Measurements from ENCODE around the gene CSRNP2.
A peak's percentile ranks its signal among the peaks of the same experiment; 100 is the strongest.
"Not testable (repeated sequence)": the region's sequence is repeated elsewhere in the genome, so short reads cannot be mapped to it uniquely, and the experiment has no call there.

CSRNP2 gene

DNA sequence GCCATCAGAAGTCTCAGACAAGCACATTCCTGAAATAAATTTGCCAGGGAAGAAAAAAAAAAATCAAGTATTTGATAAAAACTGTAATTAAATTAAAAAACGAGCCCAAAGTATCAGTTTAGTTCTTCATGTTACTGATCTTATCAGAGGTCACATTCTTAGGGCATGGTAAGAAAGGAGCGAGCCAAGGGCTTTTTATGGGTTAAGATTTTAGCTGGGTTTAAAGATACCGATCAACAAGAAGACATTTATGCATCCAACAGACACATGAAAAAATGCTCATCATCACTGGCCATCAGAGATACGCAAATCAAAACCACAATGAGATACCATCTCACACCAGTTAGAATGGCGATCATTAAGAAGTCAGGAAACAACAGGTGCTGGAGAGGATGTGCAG, 5.0 kb downstream of the CSRNP2 start:
- DNase-seq (ENCODE audit: low spot score), result not testable (repeated sequence)

DNA sequence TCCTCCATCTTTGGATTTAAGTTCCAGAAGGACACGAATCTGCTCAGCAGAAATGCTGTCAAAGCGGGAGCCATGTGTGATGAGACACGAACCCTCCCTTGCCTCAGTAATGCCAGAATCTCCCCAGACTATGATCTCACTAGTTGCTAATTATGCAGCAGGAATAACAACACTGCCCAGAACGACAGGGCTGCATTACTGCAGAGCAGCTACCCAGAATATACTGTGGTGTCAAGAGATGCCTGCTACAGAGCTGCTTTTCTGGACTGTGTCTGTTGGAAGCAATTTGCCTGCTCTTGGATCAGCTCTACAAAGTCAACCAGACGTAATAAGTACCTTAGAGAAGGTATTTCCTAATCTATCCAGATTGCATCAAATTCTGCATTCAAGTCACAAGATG, 5.5 kb downstream of the CSRNP2 start:
- DNase-seq (ENCODE audit: low spot score), result peak; percentile 11

DNA sequence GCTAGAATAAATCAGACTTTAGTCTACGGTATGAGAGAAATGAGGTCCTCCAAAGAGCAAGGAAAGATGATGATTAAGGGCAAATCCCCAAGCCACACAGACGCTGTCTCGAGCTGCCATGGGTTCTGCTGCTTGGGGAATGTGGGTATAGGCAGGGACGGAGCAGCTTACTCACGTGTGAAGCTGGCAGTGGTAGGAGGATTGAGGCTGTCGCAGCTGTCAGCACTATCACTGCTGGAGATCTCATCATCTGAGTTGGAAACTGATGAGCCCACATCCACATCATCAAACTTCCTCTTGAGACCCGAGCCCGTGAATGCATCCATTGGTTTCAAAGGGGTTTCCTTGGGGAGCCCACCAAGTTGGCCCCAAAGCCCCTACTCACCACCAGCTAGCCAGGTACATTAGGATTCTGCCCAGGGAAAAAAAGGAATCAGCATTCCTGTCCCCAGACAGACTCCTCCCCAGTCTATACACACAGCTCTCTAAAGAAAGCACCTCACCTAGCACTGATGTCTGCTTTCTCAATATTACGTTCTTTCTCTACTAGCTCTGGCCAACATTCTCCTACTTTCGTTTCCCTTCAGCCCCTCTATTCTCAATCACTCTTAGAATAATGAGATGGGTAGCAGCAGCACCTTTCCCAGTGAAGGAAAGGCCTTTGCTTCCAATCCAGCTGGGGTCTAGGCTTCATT, 7.0 kb downstream of the CSRNP2 start:
- DNase-seq (ENCODE audit: low spot score), result no peak

DNA sequence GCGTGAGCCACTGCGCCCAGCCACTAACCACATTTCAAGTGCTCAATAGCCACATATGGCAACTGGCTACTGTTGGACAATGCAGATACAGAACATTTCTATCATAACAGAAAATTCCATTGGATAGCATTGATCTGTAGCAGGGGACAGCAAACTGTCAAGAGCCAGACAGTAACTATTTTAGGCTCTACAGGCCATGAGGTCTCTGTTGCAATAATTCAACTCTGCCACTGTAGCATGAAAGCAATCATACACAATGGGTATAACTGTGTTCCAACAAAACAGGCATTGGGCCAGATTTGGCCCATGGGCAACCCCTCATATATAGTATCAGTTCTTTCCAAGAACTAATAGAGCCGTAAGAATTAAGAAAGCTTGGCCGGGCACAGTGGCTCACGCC, 8.0 kb downstream of the CSRNP2 start:
- no peak for DNase-seq (ENCODE audit: low spot score)

DNA sequence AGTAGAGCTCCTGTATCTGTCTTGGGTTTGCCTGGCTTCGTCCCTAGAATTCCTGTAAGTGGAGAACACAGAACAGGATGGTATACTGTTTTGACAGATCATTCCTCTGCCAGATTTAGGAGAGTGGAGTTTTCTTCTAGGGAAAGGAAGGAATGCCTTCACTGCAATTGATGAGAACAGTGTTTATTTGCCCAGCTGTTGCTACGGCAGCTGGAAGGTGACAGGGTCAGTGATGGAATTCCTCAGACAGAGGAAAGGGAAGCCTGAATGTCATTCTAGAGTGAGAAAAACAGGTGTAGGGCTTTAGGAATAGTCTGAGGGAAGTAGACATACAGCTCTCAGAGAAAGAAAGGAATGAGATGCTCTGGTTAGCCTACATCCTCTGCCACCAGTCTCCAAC, 11.7 kb downstream of the CSRNP2 start:
- peak; percentile 14 for DNase-seq (ENCODE audit: low spot score)

DNA sequence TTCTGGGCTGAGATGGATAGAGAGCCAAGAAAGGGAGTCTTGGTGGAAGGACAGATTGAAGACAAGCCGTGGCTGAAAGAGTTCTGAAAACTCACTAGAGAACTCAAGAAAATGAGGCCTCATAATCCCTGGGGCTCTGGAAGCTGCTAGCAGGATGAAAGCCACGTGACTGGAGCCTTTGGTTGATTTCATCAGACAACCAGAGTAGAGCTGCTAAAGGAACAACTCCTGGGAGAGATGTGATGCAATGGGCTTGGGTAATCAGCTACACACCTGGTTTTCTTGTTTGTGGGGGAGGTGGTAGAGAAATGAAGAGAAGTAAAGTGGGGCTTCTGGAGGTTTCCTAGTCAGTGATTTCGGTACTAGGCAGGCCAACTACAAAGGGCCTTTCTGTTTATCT, 13.4 kb downstream of the CSRNP2 start:
- DNase-seq (ENCODE audit: low spot score), result no peak

DNA sequence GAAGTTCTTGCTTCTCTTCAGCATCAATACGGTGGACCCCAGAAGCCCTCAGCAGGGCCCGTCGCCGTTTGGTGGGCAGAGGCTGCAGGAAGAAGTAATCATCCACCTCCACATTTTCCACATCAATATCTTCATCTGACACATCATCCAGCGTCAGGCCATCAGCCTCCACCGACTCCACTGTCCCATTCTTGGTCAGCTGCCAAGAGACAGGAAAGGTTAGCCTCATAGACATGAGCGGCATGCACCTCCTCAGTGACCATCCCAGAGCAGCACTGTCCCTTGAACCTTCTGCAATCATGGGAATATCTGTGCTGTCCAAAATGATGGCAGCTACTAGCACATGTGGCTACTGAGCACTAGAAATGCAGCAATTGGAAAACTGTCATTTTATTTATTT, 15.6 kb downstream of the CSRNP2 start:
- no peak for DNase-seq (ENCODE audit: low spot score)

DNA sequence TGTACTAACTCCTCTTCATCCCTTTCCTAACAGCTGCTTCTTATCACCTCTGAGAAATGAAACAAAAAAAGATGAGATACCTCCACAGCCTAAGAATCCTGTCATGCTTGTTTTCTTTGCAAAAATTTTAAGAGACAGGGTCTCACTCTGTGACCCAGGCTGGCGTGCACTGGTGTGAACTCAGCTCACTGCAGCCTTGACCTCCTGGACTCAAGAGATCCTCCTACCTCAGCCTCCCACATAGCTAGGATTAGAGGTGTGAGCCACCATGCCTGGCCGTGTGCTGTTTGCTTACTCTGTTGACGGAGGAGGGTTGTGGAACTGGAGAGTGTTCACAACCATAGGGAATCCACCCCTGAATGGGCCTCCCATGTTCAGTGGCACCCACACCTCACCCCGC, 16.2 kb downstream of the CSRNP2 start:
- no peak for DNase-seq (ENCODE audit: low spot score)

DNA sequence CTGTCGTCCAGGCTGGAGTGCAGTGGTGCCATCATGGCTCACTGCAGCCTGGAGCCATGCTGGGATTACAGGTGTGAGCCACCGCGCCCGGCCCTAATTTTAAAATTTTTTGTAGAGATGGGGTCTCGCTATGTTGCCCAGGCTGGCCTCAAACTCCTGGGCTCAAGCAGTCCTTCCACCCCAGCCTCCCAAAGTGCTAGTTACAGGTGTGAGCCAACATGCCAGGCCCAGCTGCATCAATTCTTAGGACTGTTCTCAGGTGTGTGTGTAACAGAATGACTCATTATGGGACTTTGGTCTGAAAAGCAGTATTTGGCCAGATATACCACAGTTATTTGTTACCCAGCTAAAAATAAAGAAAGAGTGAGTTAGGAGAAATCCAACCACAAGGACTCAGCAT, 17.9 kb downstream of the CSRNP2 start:
- no peak for DNase-seq (ENCODE audit: low spot score)

DNA sequence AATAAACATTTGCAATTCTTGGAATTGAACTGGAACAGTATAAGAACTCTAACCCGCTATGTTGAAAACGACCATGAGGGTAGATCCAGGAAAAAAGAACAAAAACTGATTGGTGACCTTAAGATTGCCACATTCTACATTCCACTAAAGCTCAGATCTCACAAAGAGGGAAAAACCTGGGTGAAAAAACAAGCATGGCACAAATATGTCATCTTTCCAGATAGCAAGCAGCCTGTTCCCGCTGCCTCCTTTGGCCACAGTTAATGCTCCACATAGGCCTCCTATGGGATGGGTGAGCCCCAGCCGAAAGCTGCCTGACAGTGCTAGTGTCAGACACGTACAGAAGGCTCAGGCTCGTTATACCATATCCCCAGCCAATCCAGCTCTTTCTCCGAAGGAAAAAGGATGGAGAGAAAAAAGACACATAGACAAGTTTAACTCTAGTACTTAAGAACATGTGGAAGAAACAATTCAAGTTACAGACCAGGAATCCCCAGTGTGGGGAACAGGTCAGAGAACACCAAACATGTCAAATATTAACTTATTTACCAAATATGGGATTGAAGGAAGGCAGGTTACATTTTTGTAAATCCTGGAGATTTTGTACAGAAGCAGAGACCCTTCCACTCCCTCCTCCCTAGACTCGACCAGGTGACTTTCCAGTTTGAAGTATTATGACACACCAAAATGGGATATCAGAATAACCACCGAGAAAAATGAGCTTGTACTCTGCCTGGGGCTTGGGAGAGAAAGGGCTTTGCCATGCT, 20.6 kb downstream of the CSRNP2 start:
- DNase-seq (ENCODE audit: low spot score), result no peak

DNA sequence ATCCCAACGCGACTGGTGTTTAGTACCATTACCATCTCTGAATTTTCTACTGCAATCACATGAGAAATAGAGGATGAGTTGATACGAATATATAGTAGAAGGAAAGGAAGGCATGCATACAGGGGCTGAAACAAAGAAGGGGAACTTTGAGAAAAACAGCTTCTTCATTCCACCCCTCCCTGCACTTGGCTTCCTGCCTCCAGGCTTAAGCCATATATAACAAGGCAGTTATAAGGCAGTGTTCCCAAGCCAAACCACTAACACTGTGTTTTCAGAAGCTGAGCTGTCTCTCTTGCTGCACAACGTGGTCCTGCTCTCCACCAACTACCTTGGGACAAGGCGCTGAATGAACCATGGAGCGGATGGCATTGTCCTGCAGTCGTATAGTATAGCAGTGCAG, 24.3 kb downstream of the CSRNP2 start:
- no peak for DNase-seq (ENCODE audit: low spot score)

DNA sequence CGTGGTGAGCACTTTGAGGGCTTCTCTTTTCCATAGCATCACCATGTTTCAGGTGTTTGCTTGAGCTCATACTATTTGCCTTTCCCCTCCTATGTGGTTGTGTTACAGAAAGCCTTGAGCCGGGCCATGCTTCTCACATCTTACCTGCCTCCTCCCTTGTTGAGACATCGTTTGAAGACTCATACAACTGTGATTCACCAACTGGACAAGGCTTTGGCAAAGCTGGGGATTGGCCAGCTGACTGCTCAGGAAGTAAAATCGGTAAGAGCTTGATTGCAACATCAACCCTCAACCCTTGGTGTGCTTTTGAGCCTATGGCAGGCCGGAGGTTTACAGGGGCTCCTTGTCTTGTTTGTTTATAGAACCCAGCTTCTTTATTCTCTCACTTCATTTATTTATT, 27.2 kb downstream of the CSRNP2 start:
- DNase-seq (ENCODE audit: low spot score), result no peak

DNA sequence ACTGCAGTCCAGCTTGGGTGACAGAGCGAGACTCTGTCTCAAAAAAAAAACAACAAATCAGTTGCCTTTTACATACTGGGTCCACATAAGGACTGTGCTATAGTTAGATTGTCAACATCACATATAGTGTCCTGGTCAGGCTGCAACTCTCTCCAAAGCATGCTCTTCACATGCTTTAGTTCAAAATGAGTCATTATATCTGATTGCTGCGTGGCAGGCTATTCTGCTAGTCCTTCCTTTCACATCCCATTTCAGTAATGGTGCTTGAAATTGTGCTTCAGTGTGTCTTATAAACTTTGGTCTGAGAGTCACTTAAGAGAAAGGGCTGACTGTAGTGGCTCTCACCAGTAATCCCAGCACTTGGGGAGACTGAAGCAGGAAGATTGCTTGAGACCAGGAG, 28.3 kb downstream of the CSRNP2 start:
- DNase-seq (ENCODE audit: low spot score), result no peak

DNA sequence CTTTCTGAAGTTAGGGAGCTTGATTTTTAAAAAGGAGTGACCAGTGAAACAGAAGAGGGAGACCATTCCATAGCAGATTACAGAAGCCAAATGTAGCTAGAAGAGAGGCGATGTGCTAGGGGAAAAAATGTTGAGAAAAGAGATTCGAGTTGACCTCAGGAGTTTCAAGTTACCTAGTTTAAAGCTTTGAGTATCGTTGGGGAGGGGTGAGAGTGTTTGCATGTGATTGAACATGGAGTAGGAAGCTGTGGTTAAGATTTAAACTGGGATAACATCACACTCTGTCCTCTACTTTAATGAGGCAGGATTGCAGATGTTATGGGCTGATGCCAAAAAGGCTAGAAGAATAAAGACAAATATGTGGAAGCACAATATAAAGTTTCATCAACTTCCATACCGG, 31.6 kb downstream of the CSRNP2 start:
- DNase-seq (ENCODE audit: low spot score), result no peak

DNA sequence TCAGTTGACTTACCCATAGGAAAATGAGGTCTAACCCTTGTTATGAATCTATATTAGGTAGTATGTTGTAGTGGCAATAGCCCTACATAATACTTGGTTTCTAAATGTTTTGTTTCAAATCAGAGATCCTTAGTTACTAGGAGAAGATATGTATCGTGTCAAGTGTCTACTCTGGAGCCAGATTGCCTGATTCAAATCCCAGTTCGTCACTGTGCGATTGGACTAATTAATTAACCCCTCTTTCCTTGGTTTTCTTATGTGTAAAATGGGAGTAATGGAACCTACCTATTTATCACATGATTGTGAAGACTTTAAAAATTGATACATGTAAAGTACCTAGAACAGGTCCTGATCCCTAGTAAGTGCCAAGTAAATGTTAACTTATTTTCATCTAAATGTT, 33.9 kb downstream of the CSRNP2 start:
- no peak for DNase-seq (ENCODE audit: low spot score)

DNA sequence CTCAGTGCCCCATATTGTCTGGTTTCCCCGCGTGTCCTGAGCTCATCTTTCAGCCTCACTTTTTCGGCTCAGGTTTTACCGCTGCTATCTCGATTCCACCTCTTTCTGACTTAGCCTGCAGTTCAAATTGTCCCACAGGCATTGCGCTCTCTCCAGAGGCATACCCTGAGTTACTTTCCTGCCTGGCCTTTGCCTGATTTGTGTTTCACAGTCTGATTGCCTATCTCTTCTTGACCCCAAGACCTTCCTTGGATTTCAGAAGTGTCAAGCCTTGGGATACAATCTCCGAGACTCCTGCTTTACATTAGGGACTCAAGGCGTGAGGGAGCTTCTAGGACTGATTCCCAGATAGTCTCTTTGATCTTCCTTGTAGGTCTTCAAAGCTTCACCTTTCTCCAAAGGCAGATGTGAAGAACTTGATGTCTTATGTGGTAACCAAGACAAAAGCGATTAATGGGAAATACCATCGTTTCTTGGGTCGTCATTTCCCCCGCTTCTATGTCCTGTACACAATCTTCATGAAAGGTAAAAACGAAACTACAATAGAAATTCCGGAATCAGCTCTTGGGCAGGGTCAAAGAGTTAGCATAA, 34.6 kb downstream of the CSRNP2 start:
- peak; percentile 14 for DNase-seq (ENCODE audit: low spot score)

DNA sequence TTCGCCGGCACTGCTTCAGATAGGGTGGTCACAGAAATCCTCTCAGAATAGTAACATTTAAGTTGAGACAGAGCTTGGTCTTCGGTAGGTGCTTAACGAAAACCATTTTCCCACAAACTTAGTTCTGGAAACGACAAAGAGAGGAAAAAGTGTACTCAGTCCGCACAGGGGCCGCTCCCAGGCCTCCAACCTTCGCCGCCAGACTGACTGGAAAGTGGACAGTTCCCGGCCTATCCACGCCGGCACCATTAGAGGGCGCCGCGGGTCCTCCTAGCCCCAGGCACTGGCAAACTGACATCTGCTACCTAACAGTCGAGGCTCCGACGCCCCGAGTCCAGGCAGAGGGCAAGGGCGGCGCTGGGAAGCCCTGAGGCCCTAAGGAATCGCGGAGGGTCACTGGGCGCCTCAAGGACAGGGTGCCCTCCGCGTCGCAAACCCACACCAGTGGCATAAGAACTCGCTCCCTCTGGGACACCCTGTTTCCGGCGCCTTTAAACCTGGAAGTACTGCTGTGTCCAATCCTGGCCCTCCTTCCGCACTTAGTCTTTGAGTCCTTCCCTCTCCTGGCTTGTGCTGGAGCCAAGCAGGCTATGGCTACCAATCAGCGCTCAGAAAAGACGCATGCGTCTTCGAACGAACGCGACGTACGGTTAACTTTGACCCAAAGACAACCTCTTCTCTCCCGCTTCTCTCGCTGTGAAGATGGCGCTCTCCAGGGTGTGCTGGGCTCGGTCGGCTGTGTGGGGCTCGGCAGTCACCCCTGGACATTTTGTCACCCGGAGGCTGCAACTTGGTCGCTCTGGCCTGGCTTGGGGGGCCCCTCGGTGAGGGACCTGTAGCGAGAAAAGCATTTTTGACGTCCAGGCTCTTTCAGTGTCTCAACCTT, 35.5 kb downstream of the CSRNP2 start, which contains the start of gene LETMD1:
Gene LETMD1 (plus strand): TSS at position 673 of the 886 bp plus-strand sequence. CDS start 30 bp downstream, at position 703.
- DNase-seq (ENCODE audit: low spot score), result peak; percentile 98

DNA sequence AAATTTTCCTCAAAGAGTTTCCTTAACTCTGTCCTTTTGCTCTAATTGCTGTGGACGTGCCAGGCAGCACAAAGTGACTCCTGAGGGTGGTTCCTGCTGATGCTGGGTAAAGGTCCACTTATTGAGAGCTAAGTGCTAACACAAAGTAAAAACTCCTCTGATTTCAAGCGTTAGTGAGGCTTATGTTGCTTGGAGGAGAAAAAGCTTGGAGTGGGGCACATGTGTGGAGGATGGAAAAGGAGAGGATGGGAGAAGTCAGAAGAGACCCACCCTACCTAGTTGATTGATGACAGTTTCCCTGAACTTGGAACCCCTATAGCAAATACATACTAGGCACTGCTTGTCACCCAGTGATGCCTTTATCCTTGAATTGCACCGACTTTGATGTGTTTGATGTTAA, 47.1 kb downstream of the CSRNP2 start:
- DNase-seq (ENCODE audit: low spot score), result no peak

DNA sequence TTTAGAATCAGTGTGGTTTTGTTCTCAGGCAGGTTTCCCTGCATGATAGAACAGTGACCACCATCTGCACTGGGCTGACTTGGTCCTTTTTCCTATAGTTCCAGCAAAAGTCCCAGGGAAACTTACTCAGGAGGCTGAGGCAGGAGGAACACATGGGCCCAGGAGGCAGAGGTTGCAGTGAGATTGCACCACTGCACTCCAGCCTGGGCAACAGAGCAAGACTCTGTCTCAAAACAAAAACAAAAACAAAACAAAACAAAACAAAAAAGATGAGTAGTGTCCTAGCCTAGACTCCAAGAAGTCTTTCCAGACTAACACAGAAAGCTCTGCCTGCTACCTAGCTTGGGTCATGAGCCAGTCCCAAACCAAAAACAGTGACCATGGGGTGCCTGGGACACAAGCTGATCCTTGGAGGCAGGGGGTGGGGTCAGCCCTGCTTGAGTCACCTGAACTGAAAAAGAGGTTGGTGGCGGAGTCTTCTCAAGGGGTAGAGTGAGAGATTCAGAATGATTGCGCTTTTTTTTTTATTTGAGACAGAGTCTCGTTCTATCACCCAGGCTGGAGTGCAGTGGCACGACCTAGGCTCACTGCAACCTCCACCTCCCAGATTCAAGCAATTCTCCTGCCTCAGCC, 49.8 kb downstream of the CSRNP2 start:
- no peak for DNase-seq (ENCODE audit: low spot score)

DNA sequence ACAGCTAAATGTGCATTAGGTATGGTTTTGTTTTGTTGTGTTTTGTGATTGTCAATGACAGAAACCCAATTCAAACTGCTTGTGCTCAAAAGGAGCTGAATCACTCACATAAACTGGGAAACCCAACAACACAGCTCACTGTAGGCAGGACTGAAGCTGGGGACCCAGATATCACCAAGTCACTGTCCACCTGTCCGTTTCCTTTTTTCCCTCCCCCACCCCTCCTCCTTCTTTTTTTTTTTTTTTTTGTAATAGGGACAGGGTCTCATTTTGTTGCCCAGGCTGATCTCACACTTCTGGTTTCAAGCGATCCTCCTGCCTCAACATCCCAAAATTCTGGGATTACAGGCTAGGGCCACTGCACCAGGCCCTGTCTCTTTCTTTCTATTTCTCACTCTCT, 50.3 kb downstream of the CSRNP2 start:
- no peak for DNase-seq (ENCODE audit: low spot score)

DNA sequence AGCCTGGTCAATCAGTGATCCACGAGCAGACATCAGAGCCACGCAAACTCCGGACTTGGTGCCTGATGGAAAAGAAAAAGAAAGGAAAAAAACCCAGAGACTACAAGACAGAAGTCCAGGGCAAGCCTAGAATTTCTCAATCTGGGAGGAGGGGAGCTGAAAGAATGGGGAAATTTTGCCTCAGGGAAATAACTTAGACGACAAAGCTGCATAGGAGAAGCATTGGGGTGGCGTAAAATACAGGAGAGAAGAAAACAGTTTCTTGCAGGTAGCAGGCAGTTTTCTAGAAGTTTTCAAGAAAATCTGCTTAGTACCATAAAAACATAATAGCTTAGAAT, 54.6 kb downstream of the CSRNP2 start:
- no peak for DNase-seq (ENCODE audit: low spot score)
